ENCODE measurements around the gene TSNAX. TPM values are rescaled to one million over a fixed set of nuclear protein-coding genes. Genes with fewer than 3 reads are reported as not detected.

Gene TSNAX
- total RNA-seq, 1 experiment from 2014 or later, result 36.5 TPM

DNA sequence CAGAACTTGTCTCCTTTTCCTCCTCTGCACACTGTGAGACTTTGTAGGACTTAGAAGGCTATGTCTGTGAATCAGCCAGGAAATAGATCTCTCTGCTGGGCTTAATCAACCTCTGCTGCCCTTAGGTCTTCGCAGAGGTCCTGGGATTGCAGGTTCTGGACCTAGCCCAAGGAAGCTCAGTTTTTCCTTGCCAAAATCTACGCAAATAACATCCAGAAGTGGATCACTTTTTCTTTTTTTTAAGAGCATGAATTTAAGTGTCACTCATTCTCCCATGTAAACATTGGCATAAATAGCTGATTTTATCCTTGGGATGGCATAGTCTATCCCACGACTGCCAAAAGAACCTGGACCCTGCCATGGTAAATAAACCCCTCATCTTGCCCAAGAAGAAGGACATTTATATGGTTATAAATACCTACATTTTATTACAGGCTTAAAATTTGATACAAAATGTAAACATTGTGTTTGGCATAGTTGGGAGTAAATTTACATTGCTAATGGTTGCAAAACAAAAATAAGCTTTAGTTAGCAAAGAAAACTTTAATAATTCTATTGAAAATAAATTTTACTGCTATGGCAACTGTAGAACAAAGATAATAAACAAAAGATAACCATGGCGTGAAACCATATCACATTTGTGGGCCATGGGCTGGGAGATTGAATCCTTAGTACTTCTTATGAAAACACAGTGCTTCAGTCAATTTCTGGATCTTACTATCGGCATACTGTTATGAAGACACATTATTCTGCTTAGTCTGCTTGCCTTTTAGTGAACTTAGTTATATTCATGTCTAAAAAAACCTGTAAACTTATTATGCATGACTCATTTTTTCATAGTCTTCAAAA is 73.6 kb downstream of the TSNAX start:
- DNase-seq (ENCODE audit: low read depth), result no peak

DNA sequence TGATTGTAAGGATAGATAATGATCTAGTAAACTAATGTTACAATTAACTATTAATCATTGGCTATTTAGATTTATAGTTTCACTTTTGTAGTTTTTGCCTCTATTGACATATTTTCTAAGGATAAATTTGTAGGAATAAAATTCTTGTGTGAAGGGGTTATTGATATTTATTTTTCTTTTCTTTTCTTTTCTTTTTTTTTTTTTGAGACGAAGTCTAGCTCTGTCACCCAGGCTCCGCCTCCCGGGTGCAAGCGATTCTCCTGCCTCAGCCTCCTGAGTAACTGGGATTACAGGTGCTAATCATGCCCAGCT is 74.2 kb downstream of the TSNAX start:
- DNase-seq (ENCODE audit: low read depth), result no peak

DNA sequence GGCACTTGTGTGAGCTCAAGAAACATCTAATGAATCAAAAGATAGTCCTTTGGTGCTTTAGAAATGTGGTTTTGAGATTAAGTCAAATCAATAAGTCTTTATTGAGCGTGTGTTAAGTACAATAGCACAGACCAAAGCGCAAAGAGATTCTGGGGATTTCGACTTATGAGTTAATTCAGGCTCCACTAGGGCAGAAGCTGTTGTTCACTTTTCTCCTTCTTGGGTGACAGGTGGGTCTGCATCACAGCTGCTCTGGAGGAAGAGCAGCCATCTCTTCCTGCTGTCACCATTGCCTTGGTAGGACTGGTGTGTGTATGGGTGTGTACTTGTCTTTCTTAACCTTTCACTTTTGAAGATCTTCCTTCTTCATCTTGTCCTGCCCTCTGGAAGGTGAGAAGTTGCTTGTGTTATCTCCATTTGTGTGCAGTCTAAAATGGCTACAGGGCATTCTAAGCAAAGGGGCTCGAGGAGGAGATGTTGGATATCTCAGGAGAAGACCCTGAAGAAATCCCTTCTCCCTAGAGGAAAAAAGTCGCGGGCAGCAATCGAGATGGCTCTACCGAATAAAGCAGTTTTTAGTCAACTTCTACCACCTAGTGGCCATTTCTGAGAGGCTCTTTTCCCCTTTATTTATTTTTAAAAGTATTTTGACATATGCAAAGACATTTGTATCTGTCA is 75.3 kb downstream of the TSNAX start:
- DNase-seq (ENCODE audit: low read depth), result peak; percentile 45

DNA sequence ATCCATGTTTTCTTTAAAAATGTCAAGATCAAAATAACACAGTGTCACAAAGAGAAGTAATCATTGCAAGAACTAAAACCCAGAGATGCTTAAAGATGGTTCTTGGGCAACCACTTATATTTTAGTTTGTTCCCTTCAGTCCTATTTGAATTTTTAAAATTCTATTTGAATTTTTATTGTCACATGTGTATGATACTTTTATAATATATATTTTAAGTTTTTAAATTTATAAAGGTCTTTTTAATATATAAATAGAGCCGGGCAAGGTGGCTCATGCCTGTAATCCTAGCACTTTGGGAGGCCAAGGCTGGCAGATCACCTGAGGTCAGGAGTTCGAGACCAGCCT is 75.8 kb downstream of the TSNAX start:
- DNase-seq (ENCODE audit: low read depth), result no peak

DNA sequence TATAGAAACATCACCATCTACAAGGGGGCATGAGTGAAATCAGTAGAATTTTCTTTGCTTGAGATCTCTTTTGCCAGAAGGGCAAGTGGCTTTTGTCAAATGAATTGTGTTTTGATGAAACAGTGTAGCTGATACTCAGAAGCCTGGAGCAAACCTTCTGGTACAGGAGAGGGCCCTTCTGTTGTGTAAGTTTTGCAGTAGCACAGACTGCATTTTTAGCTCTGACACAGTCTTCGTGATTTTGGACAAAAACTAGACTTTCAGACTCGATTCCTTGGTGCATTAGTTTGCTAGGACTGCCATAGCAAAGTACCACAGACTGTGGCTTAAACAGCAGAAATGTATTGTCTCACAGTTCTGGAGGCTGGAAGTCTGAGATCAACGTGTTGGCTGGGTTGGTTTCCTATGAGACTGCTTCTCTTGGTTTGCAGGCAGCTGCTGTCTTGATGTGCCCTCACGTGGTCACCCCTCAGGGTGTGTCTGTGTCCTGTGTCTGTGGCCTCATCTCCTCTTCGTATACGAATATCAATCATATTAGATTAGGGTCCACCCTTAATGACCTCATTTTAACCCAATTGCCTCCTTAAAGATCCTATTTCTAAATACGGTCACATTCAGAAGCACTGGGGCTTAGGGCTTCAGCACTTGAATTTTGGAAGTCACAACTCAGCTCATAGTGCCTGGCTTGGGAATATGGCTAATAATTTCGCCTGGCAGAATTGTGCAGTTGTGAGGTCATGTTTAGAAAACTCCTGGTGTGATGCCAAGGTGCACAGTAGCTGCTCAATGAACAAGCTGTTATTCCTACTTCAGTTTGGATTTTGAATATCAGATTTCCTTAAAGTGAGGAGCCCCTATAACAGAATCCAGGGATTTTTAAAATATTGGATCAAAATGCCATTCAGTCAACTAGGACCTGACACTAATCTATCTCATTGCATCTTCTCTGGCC is 77.0 kb downstream of the TSNAX start:
- no peak for DNase-seq (ENCODE audit: low read depth)

DNA sequence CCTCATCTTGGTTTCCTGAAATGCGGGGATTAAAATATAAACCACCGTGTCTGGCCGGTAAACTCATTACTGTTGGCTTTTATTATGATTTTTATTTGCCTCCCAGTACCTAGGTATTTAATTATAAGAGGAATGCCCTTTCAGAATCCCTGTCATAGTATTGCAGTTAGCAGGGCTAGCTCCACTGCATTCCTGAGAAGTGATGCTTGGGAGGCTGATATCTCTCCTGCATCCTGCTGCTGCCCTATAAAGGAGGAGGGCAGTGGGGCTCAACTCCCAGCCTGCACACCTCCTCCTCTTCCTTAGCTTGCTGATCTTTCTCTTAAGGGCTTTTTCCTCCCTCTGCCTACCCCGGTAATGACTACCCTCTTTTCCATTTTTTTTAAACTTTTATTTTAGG is 78.2 kb downstream of the TSNAX start:
- DNase-seq (ENCODE audit: low read depth), result peak; percentile 13

DNA sequence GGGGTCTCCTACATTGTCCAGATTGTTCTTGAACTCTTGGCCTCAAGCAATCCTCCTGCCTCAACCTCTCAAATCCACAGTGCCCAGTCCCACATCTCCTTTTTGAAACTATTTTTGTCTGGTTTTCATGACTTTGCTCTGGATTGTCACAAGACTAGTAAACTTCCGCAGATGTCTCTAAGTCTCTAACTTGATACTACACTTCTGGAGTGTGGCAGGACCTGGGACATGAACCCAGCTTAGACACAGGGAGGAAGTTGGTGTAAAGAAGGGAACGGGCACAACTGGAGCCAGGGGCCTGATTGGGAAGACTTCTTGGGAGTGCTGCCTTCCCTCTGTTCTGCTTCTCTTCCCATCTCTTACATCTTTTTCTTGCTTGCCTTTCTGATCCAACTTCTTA is 81.9 kb downstream of the TSNAX start:
- no peak for DNase-seq (ENCODE audit: low read depth)

DNA sequence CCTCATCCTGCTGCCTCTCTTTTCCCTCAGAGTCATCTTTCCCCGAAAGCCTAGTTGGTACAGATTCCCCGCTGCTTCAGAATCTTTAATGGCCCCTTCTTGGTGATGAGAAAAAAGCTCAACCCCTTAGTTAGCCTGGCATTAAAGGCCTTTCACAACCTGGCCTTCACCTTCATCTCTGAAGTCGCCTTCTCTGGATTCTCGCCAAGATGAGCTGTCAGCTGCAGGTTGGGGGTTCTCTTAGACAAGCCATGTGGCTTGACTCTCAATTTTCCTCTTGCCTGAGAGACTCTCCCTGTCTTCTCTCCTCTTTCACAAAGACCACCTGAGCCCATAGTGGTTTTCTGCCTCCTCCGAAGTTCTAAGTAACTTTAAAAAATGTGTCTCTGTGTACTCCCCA is 82.6 kb downstream of the TSNAX start:
- no peak for DNase-seq (ENCODE audit: low read depth)

DNA sequence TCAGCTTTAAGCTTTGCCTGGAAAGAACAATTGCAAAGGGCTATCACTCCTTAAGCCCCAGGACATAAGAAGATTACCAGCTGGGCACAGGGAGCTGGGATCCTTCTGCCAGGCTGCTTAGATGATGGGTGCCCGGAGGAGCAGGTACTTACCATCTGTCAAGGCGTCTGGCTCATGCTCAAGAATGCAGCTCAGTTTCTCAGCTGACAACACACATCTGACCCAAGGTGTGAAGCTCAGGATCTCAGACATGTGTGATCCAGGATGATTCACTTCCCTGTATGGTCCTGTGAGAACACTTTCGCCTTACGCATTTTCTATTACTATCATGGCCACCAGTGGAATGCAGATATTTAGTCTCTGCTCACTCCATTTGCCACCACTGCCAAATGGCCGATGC is 83.4 kb downstream of the TSNAX start:
- DNase-seq (ENCODE audit: low read depth), result no peak

DNA sequence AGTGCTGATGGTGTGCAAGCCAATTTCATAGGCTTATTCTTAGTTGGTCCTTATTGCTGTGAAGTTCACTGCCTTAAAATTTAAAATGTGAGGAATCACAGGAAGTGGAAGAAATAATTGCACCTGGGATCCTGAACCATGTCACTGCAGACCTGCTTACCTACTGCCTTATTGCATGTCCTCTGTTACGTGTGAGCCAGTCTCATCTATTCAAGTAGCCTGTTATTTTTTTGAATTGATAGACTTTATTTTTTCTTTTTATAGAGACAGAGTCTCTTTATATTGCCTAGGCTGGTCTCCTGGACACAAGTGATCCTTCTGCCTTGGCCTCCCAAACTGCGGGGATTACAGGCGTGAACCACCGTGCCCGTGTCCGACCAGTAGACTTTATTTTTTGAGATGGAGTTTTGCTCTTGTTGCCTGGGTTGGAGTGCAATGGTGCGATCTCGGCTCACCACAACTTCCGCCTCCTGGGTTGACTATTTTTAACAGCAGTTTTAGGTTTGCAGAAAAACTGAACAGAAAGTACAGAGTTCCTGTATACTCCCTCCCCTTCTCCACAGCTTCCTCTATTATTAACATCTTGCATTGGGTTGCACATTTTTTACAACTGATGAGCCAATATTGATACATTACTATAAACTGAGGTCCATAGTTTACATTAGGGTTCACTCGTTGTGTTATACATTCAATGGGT is 84.1 kb downstream of the TSNAX start:
- no peak for DNase-seq (ENCODE audit: low read depth)

DNA sequence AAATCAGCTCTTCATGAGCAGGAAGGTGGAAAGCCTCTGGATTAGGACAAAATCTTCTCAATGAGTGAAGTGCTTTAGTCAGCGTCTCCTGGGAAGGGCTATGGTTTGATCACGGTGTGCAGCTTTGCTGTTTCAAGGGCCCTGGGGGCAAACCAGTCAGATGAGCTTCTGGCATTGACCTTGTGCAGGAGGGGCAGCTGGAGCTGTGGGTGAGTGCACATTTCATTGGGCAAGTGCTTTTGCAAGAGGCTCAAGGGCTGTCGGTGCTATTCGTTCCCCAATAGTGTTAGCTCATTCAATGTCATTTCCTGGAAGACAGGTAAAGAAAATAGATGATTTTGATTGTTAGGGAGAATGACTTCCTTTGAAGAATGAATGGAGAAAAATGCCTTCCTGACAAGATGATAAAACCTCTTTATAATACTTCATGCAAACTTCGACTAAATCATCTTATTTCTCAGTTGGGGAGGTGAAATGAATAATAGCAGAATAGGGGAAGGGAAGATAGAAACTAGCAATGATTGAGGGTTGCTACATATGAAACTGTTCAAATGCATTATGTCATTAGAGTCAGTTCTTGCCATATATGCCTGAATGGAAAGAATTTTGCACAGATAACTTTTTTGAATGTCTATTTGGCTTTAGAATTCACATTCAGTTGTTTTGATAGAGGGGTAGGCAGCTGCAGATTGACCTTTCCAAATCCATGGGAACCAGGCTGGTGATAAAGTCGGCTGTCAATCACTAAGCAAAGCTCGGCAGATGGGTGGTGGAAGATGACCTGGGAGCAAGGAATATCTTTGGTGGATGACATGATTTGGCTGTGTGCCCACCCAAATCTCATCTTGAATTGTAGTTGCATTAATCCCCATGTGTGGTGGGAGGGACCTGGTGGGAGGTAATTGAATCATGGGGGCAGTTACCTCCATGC is 85.2 kb downstream of the TSNAX start:
- no peak for DNase-seq (ENCODE audit: low read depth)

Other genes with a start within 250 kb of the TSNAX start
- 4.9 and 7.0 TPM in 2 replicates for gene EXOC8, start 190.8 kb upstream of the TSNAX start, total RNA-seq (2014; rRNA removed; shearing (Covaris generic))
- gene SPRTN, start 190.4 kb upstream of the TSNAX start, total RNA-seq (2014; rRNA removed; shearing (Covaris generic)), result 17.9 and 18.3 TPM in 2 replicates
- 25.2 and 37.4 TPM in 2 replicates for gene EGLN1, start 106.4 kb upstream of the TSNAX start, total RNA-seq (2014; rRNA removed; shearing (Covaris generic))
- 3.4 and 3.8 TPM in 2 replicates for gene DISC1, start 98.1 kb downstream of the TSNAX start, total RNA-seq (2014; rRNA removed; shearing (Covaris generic))

All from Daoy (cell line).